ENCODE results near the gene LMO1. TPM values are rescaled to one million over a fixed set of nuclear protein-coding genes. Genes with fewer than 3 reads are reported as not detected.
A peak's percentile ranks its signal among the peaks of the same experiment; 100 is the strongest.

LMO1 gene
- total and polyA plus RNA-seq, 2 of the 8 experiments (the other 6 are each of a cell fraction or from before 2014, with no cell fraction given): 0.17 TPM; not detected in 1

GRCh38 chr11:8256271-8257002 is 7.2 kb downstream of the LMO1 start:
- FAIRE-seq (no peak), DNase-seq (ENCODE audit: low read depth in 1 of 2, low spot score in 2 of 2) (peak in 1 of 2 experiments; percentile 32)
- H3K4me1 ChIP-seq (replicated peaks in 1 of 4; ENCODE audit: control insufficient read depth in 3 of 4, insufficient read depth in 4 of 4, low read length in 3 of 4): no peaks in the 10 kb centered on the region
- H3K4me3 ChIP-seq (ENCODE audit: extremely low read depth in 1 of 4, insufficient read depth in 2 of 4, low read depth in 3 of 4, low read length in 4 of 4): no peak overlapping the region
- no peak overlapping the region for H4K8ac ChIP-seq (ENCODE audit: extremely low read depth, insufficient read depth, low read length)
- ChIA-PET CTCF (ENCODE audit: partially characterized antibody) (interaction anchor here (0.9 to 16.6 kb wide), 8 partner anchors 8 to 101 kb away, joined by 3 to 171 read pairs (median 18); partner anchors contain the start of gene LMO1), POLR2A (ENCODE audit: partially characterized antibody) (interaction anchor here (1.1 kb wide), 1 partner anchor 9 kb away, joined by 3 read pairs; no protein-coding TSS in a partner anchor)
- H2BK12ac ChIP-seq (ENCODE audit: low read depth, low read length): no peak overlapping the region
- no peak overlapping the region for H3K4ac ChIP-seq (replicated peaks; ENCODE audit: insufficient read length, low read depth, low read length)
- peaks cover 4% of the 10 kb centered on the region; the same call in 1 of the 2 replicates for H3K23me2 ChIP-seq (ENCODE audit: low read depth, low read length)
- no peak overlapping the region for H2BK15ac ChIP-seq (ENCODE audit: low read length)
- H3K27ac ChIP-seq (ENCODE audit: low read depth, low read length): no peak overlapping the region
- no peaks in the 10 kb centered on the region for H3K79me1 ChIP-seq (ENCODE audit: low read depth, low read length)
- no peak overlapping the region for H2BK20ac ChIP-seq (ENCODE audit: low read length)
- no peaks in the 10 kb centered on the region; a peak in 1 of 8 replicates for H3K36me3 ChIP-seq (ENCODE audit: control insufficient read depth in 2 of 4, insufficient read depth in 4 of 4, low read length in 3 of 4)
- H3K18ac ChIP-seq (ENCODE audit: extremely low read depth, low read length): no peak overlapping the region
- H2AK5ac ChIP-seq (ENCODE audit: low read depth, low read length): no peak overlapping the region
- no peak overlapping the region for H2AFZ ChIP-seq (ENCODE audit: low read length)
- no peak overlapping the region for H3K56ac ChIP-seq (replicated peaks; ENCODE audit: insufficient read length, low read depth, low read length)
- H3K4me2 ChIP-seq (ENCODE audit: insufficient read depth in 1 of 2, low read depth in 2 of 2, low read length in 2 of 2): no peak overlapping the region
- H3K23ac ChIP-seq (ENCODE audit: insufficient read length): no peak overlapping the region
- no peak overlapping the region for H3K9ac ChIP-seq (replicated peaks in 1 of 4; ENCODE audit: extremely low read depth in 1 of 4, low read depth in 3 of 4, low read length in 3 of 4)
- peaks cover 0 to 3% of the 10 kb centered on the region in 2 experiments for H4K20me1 ChIP-seq (replicated peaks in 1 of 2; ENCODE audit: control insufficient read depth in 1 of 2, insufficient read depth in 2 of 2, low read length in 2 of 2)
- peaks cover 8 to 12% (median 10%) of the 10 kb centered on the region in 4 experiments for H3K27me3 ChIP-seq (replicated peaks in 1 of 4; ENCODE audit: control insufficient read depth in 3 of 4, extremely low read depth in 1 of 4, insufficient read depth in 3 of 4, low read length in 3 of 4)
- H4K5ac ChIP-seq (ENCODE audit: insufficient read length, low read depth, low read length): no peak overlapping the region
- H3K9me3 ChIP-seq (ENCODE audit: insufficient read depth in 2 of 2, low read depth in 1 of 2, low read length in 1 of 2): no peaks in the 10 kb centered on the region
- H2BK120ac ChIP-seq (replicated peaks; ENCODE audit: low read depth, low read length): no peak overlapping the region
- no peaks in the 10 kb centered on the region for H3K79me2 ChIP-seq (ENCODE audit: control insufficient read depth in 1 of 2, insufficient read depth in 2 of 2, low read length in 2 of 2)
- H4K91ac ChIP-seq (replicated peaks; ENCODE audit: insufficient read length, low read length): no peak overlapping the region
- WGBS, 2 experiments (ENCODE audit: extremely low coverage in 1 of 2, insufficient coverage in 1 of 2, insufficient read length in 1 of 2, insufficient replicate concordance in 2 of 2, low coverage in 1 of 2, low lambda C conversion rate in 2 of 2, missing lambda C conversion rate in 1 of 2): 72% methylated on average over 5 of the region's 5 CpGs; no CpG with 5 or more reads in 1 of the 2 experiments
- H3K14ac ChIP-seq (ENCODE audit: insufficient read length): no peak overlapping the region
- no peak overlapping the region for H2BK5ac ChIP-seq (ENCODE audit: low read depth, low read length)
- TF ChIP-seq JUN (IDR thresholded peaks at IDR 0.05; ENCODE audit: low read depth, low read length) (no peak), CEBPB (IDR thresholded peaks at IDR 0.05; ENCODE audit: low read depth, low read length) (no peak), ZNF274 (IDR thresholded peaks at IDR 0.05; ENCODE audit: borderline replicate concordance, extremely low read depth, low read length) (no peak), SRF (IDR thresholded peaks at IDR 0.05; ENCODE audit: low read depth, low read length) (no peak), POU5F1 (IDR thresholded peaks at IDR 0.05; ENCODE audit: low read depth, low read length) (no peak), POLR2AphosphoS5 (IDR thresholded peaks at IDR 0.05; ENCODE audit: low read depth, low read length) (no peak), GTF2F1 (IDR thresholded peaks at IDR 0.05; ENCODE audit: borderline replicate concordance, low read depth, low read length) (no peak), EGR1 (IDR thresholded peaks at IDR 0.05; ENCODE audit: borderline replicate concordance, low read depth, low read length) (no peak)
